DND-41 (cell line): ENCODE data around the gene NRXN3.

Experiments
- ATAC-seq: fragments of 200-7000 bp; cut with Tn5 transposase; 3 replicates; pipeline ENCODE4 v1.9.1; 2021; ENCODE audit warnings: low read depth; ENCODE audit not compliant: insufficient read depth
- DNase-seq: peaks from one replicate; pipeline ENCODE4 v3.0.0-alpha.2; 2020
- H2AFZ ChIP-seq: 2 replicates; pipeline ENCODE4 v1.6.0; 2012; ENCODE audit warnings: low read depth, low read length
- H3K27ac ChIP-seq: 2 replicates; pipeline ENCODE4 v1.5.1; 2012; ENCODE audit warnings: low read length, inconsistent platforms
- H3K27me3 ChIP-seq: fragments of 200-600 bp; sonication (generic); 2 replicates; pipeline ENCODE4 v1.6.0; 2012; ENCODE audit warnings: low read length, mild to moderate bottlenecking, inconsistent platforms; ENCODE audit not compliant: insufficient read depth, poor library complexity
- H3K36me3 ChIP-seq: 2 replicates; pipeline ENCODE4 v1.5.1; 2012; ENCODE audit warnings: low read length, inconsistent platforms; ENCODE audit not compliant: insufficient read depth
- H3K4me1 ChIP-seq: 2 replicates; pipeline ENCODE4 v1.5.1; 2012; ENCODE audit warnings: mild to moderate bottlenecking, low read length; ENCODE audit not compliant: insufficient read depth
- H3K4me2 ChIP-seq: 2 replicates; pipeline ENCODE4 v1.6.0; 2012; ENCODE audit warnings: mild to moderate bottlenecking, moderate library complexity, low read length, inconsistent platforms; ENCODE audit not compliant: insufficient read depth
- H3K4me3 ChIP-seq, 2 experiments: fragments of 200-600 bp in 1 of 2; shearing (Covaris generic) in 1 of 2; 2 replicates each; pipeline ENCODE4 v1.5.1; 2012 to 2016; ENCODE audit warnings: inconsistent platforms in 2 of 2, low read length in 2 of 2, mild to moderate bottlenecking in 2 of 2, low read depth in 1 of 2, moderate library complexity in 1 of 2
- H3K79me2 ChIP-seq: 2 replicates; pipeline ENCODE4 v1.6.0; 2012; ENCODE audit warnings: low read length, inconsistent platforms; ENCODE audit not compliant: insufficient read depth
- H3K9ac ChIP-seq: 2 replicates; pipeline ENCODE4 v1.6.0; 2012; ENCODE audit warnings: low read depth, mild to moderate bottlenecking, inconsistent platforms, low read length, moderate library complexity
- H3K9me3 ChIP-seq: 2 replicates; pipeline ENCODE4 v1.5.1; 2012; ENCODE audit warnings: low read length, moderate library complexity, mild to moderate bottlenecking, inconsistent platforms; ENCODE audit not compliant: insufficient read depth, severe bottlenecking
- H4K20me1 ChIP-seq: 2 replicates; pipeline ENCODE4 v1.6.0; 2012; ENCODE audit warnings: low read length; ENCODE audit not compliant: insufficient read depth
- EZH2 ChIP-seq: IDR thresholded peaks from 3 replicates; pipeline ENCODE4 v1.6.1; 2012; ENCODE audit warnings: borderline replicate concordance, low read depth, mild to moderate bottlenecking, moderate library complexity, low read length, inconsistent platforms; ENCODE audit not compliant: severe bottlenecking
- TF ChIP-seq, protein P1 (sequence below): IDR thresholded peaks from 2 replicates; pipeline ENCODE4 v1.5.1; 2012; ENCODE audit warnings: borderline replicate concordance, low read length, moderate library complexity, mild to moderate bottlenecking; ENCODE audit not compliant: poor library complexity, severe bottlenecking; ENCODE audit errors: extremely low read depth

The NRXN3 gene

DNA sequence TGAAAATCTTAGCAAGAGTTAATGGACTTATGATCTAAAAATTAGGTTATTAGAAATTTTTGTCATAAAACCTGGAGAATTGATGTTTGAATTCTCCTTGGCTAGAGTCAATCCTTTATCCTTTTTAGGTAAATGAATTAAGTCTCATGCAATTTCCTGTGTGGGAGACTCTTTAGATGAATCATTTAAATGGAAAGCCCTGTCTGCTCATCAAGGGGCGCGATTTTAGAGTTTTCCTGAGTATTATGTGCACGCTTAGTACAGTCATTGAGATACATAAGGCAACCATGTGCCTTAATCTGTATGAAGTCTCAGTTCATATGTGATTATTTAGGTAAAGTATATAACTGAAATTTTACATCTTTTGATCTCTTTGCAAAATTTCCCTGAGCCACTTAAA, 974.7 kb downstream of the NRXN3 start:
- H3K27ac ChIP-seq = no peak overlapping the region
- H3K36me3 ChIP-seq = no peaks in the 10 kb centered on the region
- no peak for ATAC-seq
- H4K20me1 ChIP-seq = no peaks in the 10 kb centered on the region
- no peak for DNase-seq
- no peak overlapping the region for H2AFZ ChIP-seq
- no peaks in the 10 kb centered on the region for H3K79me2 ChIP-seq
- H3K9me3 ChIP-seq = no peaks in the 10 kb centered on the region
- H3K4me1 ChIP-seq = no peaks in the 10 kb centered on the region
- H3K4me2 ChIP-seq = no peak overlapping the region
- H3K27me3 ChIP-seq = no peaks in the 10 kb centered on the region
- no peak for TF ChIP-seq EZH2
- TF ChIP-seq, protein P1, sequence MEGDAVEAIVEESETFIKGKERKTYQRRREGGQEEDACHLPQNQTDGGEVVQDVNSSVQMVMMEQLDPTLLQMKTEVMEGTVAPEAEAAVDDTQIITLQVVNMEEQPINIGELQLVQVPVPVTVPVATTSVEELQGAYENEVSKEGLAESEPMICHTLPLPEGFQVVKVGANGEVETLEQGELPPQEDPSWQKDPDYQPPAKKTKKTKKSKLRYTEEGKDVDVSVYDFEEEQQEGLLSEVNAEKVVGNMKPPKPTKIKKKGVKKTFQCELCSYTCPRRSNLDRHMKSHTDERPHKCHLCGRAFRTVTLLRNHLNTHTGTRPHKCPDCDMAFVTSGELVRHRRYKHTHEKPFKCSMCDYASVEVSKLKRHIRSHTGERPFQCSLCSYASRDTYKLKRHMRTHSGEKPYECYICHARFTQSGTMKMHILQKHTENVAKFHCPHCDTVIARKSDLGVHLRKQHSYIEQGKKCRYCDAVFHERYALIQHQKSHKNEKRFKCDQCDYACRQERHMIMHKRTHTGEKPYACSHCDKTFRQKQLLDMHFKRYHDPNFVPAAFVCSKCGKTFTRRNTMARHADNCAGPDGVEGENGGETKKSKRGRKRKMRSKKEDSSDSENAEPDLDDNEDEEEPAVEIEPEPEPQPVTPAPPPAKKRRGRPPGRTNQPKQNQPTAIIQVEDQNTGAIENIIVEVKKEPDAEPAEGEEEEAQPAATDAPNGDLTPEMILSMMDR = no peak
- no peak overlapping the region for H3K4me3 ChIP-seq
- no peak overlapping the region for H3K9ac ChIP-seq

DNA sequence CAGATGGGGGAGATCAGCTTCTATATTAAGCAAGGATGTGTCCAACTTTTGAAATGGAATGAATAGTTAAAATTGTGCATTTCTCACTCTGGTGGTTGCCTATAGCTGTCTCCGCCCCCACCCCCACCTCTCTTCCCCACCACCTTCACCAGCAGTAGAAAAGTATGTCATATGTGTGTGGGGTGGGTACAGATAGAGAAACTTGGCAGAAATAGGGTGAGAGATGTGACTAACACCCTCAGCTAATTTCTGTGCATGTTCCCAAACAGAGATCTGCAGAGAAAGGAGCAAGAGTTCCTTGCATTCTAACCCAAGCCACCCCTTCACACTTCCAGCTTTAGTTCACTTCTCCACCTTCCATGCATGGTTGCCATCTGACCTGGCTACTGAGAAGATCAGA, 980.1 kb downstream of the NRXN3 start:
- no peak for DNase-seq
- Histone ChIP-seq H3K4me2 (no peak overlapping the region), H3K36me3 (no peaks in the 10 kb centered on the region), H3K79me2 (no peaks in the 10 kb centered on the region), H3K9ac (no peak overlapping the region), H3K9me3 (no peaks in the 10 kb centered on the region), H3K27me3 (no peaks in the 10 kb centered on the region), H2AFZ (no peak overlapping the region), H3K4me1 (no peaks in the 10 kb centered on the region), H3K4me3 (no peak overlapping the region), H3K27ac (no peak overlapping the region), H4K20me1 (no peaks in the 10 kb centered on the region)
- TF ChIP-seq, protein P1 = no peak
- no peak for TF ChIP-seq EZH2
- no peak for ATAC-seq

DNA sequence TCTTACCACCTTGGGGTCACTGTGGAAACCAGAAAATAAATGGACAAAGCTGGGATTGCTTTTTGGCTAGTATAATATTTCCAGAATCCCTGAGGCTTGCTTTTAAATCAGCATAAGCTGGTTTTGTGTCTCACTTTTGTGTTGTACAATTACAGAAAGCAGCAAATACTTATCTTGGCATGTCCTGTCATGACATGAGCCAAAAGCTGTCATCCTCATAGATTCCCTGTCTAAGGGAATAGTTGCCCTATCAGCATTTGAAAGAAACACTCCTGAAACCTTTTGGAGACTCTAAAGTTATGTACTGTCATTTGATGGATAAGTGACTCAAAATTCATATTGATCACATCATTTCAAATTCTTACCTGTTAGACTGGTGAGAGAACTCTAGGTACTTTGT, 987.2 kb downstream of the NRXN3 start:
- Histone ChIP-seq H3K4me1 (no peaks in the 10 kb centered on the region), H3K27ac (no peak overlapping the region), H3K4me3 (no peak overlapping the region), H3K9me3 (no peaks in the 10 kb centered on the region), H3K79me2 (no peaks in the 10 kb centered on the region), H2AFZ (no peak overlapping the region), H4K20me1 (no peaks in the 10 kb centered on the region), H3K36me3 (no peaks in the 10 kb centered on the region), H3K4me2 (no peak overlapping the region), H3K9ac (no peak overlapping the region), H3K27me3 (no peaks in the 10 kb centered on the region)
- DNase-seq = no peak
- TF ChIP-seq, protein P1 = no peak
- no peak for TF ChIP-seq EZH2
- no peak for ATAC-seq

DNA sequence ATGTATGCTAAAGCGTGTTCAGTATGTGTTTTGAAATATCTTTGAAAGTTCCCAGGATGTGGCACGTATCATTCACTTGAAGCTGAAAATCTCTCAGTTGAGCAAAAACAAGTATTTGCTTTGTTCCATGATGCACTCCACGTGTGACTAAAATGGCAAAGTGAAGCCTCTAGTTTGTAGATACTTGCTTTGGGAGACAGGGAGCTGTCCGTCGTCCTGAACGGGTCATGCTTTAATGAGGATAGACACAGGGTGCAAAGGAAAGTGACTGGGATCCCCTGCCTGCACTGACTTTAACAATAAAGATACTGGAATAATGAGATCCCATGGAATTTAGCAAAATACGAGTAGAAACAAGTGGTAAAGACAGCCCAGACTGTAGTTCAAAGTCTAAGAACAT, 991.4 kb downstream of the NRXN3 start:
- ATAC-seq = no peak
- Histone ChIP-seq H3K27ac (no peak overlapping the region), H3K4me3 (no peak overlapping the region), H3K4me1 (no peaks in the 10 kb centered on the region), H4K20me1 (no peaks in the 10 kb centered on the region), H3K9ac (no peak overlapping the region), H3K9me3 (no peaks in the 10 kb centered on the region), H3K79me2 (no peaks in the 10 kb centered on the region), H3K4me2 (no peak overlapping the region), H3K27me3 (no peaks in the 10 kb centered on the region), H2AFZ (no peak overlapping the region), H3K36me3 (no peaks in the 10 kb centered on the region)
- TF ChIP-seq, protein P1 = no peak
- no peak for TF ChIP-seq EZH2
- peak; percentile 6 for DNase-seq
